HG02870 (cell line): Measurements from ENCODE around the gene PKP3.
"Not testable (repeated sequence)": the region's sequence is repeated elsewhere in the genome, so short reads cannot be mapped to it uniquely, and the experiment has no call there.

Experiments used
- ATAC-seq: cut with Tn5 transposase; IDR thresholded peaks from one replicate; pipeline ENCODE4 v1.9.1; 2021; ENCODE audit warnings: mild to moderate bottlenecking, moderate library complexity; ENCODE audit not compliant: unreplicated experiment

PKP3 gene, protein sequence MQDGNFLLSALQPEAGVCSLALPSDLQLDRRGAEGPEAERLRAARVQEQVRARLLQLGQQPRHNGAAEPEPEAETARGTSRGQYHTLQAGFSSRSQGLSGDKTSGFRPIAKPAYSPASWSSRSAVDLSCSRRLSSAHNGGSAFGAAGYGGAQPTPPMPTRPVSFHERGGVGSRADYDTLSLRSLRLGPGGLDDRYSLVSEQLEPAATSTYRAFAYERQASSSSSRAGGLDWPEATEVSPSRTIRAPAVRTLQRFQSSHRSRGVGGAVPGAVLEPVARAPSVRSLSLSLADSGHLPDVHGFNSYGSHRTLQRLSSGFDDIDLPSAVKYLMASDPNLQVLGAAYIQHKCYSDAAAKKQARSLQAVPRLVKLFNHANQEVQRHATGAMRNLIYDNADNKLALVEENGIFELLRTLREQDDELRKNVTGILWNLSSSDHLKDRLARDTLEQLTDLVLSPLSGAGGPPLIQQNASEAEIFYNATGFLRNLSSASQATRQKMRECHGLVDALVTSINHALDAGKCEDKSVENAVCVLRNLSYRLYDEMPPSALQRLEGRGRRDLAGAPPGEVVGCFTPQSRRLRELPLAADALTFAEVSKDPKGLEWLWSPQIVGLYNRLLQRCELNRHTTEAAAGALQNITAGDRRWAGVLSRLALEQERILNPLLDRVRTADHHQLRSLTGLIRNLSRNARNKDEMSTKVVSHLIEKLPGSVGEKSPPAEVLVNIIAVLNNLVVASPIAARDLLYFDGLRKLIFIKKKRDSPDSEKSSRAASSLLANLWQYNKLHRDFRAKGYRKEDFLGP

DNA sequence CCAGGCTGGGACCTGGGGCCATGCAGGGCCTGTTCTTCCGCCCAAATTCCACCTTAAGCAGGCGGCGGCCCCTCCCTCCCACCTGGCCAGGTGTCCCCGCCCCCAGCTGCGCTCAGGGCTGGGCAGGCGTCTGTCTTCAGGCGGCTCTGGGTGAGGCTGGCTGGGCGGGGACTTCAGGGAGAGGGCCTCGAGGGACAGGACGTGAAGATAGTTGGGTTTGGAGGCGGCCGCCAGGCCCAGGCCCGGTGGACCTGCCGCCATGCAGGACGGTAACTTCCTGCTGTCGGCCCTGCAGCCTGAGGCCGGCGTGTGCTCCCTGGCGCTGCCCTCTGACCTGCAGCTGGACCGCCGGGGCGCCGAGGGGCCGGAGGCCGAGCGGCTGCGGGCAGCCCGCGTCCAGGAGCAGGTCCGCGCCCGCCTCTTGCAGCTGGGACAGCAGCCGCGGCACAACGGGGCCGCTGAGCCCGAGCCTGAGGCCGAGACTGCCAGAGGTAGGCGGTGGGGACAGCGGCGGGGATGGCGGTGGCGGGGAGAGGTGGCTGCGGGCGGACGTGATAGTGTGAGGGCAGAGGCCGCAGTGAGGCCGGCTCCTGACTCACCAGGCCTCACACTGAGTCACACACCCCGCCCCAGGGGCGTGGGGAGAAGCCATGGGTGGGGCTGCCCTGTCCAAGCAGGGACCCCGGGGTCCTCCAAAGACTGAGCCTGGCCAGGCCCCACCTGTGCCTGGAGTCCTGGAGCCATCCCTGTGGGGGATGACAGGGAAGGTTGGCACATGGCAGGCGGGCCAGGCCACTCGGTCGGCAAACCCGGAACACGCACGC, at the start of gene PKP3:
PKP3 (plus strand) TSS at position 176 of the 824 bp plus-strand sequence; CDS start at position 260, 84 bp downstream.
- no peak for ATAC-seq

DNA sequence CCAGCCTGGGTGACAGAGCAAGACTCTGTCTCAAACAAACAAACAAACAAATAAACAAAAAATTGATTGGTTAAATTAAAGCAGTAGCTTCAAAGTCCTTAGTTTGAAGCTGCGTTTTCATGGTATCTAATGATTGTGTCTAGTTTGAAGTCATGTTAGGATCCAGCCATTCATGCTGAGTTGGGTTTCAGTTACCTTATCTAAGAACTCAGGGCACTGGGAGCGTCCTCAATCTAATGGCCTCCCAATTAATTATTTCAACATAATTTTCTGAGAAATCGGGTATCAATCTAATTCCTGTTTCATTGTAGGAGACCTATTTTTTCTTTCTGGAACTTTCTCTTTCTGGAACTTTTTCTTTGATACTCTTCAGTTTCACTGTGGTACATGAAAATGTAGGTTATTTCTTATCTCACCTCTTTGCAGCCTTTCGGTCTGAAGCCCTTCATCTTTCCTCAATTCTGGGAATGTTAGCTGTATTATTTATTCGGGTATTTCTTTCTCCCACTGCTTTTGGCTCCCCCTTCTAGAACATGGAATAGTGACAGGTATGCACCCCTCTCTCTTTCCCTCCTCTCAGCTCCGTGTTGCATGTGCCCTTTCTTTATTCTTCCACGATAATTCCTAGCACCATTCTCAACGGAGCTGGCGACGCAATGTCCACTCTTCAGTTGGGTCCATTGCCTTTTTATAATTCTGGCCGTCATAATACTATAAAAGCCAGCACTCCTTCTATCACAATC, 49.0 kb upstream of the PKP3 start:
- no peak for ATAC-seq

DNA sequence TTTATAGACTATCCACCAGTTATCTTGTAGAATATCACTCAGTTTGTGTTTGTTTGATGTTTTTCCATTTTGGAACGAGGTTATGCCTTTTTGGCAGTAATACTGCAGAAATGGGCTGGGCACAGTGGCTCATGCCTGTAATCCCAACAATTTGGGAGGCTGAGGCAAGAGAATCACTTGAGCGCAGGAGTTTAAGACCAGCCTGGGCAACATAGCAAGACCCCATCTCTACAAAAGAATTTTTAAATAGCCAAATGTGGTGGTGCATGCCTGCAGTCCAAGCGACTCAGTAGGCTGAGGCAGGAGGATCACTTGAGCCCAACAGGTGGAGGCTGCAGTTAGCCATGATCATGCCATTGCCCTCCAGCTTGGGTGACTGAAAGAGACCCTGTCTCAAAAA, 47.5 kb upstream of the PKP3 start:
- no peak for ATAC-seq

DNA sequence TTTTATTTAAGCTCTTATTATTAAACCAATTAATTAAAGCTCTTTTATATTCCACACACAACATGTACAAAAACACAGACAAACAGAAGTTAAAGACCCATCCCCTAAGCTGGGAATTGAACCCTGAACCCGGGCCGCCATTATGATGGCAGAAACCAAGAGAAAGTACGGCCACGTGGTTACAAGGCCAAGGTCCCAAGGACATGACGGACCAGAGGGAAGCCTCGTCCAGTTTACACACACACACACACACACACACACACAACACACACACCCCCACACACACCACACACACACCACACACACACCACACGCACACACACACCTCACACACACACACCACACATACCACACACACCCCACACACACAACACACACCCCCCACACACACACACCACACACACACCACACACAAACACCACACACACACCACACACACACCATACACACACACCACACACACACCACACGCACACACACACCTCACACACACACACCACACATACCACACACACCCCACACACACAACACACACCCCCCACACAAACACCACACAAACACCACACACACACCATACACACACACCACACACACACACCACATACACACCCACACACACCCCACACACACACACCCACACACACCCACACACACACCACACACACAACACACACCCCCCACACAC, 44.6 kb upstream of the PKP3 start:
- ATAC-seq = not testable (repeated sequence)

DNA sequence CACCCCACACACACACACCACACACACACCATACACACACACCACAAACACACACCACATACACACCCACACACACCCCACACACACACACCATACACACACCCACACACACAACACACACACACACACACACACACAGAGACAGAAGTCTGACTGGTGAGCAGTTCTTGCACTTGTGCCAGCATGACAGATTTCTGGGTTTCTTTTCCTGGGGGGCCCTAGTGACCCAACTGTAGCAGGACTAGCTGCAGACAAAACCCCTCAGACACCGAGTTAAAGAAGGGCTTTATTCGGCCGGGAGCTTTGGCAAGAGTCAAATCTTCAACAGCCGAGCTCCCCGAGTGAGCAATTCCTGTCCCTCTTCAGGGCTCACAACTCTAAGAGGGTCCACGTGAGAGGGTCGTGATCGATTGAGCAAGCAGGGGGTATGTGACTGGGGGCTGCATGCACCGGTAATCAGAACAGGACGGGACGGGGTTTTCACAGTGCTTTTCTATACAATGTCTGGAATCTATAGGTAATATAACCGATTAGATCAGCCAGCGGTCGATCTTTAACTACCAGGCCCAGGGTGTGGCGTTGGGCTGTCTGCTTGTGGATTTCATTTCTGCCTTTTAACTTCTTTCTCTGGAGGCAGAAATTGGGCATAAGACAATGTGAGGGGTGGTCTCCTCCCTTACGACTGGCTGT, 43.8 kb upstream of the PKP3 start:
- not testable (repeated sequence) for ATAC-seq

DNA sequence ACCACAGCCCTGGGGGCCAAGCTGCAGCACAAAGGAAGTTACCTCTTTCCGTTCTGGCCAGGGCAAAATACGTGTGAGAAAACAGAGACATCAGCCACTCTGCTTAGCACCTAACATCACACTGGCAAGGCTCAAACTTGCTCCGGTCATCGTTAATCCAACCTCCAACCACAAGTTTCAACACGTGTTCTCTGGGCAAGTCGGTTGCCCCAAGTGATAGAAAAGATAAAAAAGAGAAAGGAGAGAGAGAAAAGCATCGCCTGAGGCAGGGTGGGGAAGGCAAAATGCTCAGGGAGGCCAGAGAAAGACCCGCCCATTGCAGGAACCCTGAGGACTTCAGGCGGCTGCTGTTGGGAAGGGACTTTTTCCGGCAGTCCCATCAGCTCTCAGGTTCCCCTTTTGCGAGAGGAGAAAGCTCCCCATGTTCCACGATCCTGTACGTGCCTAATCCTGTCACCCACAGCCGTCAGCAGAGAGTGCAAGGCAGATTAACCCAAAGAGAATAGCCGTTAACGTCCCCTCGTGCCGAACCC, 43.2 kb upstream of the PKP3 start:
- ATAC-seq = no peak

DNA sequence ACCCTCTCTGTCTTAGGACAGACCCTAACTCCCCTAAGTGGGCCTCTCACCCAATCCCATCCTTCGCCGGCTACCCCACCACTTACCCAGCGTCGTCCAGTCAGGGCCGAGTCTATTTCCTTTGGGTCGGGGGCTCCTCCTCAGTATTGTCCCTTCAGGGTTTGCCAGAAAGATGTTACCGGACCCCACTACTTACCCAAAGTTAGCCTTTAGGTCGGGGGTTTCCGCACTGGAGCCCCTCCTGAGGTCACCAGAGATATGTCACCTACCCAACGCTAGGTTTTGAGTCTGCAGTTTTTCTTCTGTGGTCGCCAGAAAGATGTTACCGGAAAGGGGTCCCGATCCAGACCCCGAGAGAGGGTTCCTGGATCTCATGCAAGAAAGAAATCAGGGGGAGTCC, 42.6 kb upstream of the PKP3 start:
- ATAC-seq = no peak

DNA sequence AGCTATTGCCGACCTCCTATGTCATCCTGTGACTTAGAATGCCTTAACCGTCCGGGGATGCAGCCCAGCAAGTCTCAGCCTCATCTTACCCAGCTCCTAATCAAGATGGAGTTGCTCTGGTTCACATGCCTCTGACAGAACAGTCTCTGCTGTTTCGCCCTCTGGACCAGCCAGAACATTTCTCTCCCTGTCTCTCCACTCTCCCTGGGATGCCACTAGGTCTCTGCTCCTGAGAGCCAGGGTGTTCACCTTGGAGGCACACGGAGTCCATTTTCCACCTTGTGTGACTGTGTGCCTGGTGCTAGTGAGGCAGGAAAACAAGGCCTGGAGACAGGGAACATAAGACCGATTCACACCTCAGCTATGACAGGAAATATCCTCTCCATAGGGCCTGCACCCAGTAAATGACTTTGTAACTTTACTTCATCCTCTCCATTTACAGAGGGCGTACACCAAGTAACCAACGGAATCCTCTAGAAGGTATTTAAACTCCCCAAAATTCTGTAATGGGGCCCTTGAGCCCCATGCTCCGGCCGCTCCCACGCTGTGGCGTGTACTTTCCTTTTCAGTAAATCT, 41.5 kb upstream of the PKP3 start:
- ATAC-seq = no peak

DNA sequence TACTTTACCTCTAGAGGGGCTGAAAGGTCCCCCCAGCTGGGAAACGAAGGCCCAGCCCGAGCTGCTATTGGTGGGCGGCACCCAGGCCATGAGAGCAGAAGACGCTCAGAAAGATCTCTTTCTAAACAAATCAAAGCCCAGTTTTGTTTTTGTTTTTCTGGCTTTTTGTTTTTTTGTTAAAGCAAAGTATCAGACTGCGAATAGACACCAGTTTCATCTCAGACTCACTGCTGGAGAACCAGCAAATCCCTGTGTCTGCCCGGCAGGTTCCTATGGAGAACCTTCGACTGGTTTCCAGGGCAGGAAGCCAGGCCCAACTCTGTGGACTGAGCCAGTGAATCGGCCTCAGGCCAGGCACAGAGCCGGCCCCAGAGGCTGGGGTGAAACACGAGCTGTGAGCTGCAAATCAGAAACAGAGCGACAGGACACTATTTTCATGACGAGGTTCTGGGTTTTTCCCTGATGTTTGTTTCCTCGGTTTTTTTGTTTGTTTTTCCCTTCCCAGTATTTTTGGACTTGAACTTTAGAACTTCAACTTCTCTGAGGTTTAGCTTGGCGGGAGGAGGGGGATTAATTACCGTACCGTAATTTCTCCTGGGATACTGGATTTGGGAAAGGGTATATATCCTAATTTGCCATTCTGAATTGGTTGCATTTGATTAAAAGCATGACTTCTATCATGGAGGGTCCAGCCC, 40.7 kb upstream of the PKP3 start:
- no peak for ATAC-seq

DNA sequence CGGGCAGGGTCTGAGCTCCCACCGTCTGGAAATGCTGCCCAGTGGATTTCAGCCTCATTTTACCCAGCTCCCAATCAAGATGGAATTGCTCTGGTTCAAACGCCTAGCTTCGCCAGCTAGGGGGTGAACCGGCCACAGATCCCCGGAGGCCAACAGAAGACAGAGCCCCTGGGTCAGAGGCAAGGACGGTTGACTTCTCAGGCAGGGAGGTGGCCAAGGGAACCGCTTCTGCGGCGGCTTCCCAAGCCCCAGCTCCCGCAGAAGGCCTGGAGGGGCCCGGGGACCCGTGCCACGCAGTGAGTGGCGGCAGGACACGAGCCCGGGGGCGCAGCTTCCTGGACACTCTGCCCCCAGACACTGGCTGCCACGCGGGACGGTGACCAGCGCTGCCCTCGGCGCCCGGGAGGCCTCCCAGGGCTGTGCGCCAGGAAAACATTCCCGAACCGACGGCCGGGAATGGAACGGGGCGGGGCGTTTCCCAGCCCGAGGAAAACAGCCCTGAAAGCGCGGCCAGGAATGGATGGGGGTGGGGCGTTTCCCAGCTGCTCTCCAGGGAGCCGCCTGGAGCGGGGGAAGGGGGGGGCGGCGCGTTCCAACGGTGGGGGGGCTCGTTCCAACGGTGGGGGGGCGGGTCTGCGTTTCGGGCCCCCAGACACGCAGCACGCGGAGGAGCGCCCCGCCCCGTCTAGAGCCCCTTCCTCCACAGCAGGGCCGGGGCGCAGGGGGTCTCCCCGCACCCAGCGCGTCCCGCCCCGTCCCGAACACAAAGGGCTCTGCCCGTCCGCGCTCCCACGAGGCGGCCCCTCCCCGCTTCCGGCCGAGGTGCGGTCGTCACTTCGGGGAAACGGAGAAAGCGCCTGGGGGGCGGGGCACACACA, 38.2 kb upstream of the PKP3 start:
- ATAC-seq = no peak

DNA sequence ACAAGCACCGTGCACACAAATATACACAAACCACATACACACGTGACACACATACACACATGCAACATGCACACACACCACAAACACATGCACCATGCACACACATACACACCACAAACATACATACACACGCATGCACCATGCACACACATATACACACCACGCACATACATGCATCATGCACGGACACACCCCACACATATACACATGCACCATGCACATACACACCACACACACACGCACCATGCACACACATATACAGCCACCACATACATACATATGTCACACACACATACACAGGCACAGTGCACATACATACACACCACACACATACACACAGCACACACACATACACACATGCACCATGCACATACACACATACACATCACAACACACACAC, 37.4 kb upstream of the PKP3 start:
- ATAC-seq = no peak

DNA sequence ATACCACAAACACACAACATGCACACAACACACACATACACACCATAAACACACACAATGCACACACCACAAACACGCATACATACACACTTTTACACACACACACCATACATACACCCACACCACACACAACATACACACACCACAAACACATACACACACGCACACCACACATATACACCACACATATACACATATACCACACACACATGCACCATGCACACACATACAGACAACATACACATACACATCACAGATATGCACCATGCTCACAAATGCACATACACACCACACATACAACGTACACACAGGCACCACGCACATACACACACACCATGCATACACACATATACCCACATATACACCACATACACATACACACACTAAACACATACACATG, 36.4 kb upstream of the PKP3 start:
- no peak for ATAC-seq

DNA sequence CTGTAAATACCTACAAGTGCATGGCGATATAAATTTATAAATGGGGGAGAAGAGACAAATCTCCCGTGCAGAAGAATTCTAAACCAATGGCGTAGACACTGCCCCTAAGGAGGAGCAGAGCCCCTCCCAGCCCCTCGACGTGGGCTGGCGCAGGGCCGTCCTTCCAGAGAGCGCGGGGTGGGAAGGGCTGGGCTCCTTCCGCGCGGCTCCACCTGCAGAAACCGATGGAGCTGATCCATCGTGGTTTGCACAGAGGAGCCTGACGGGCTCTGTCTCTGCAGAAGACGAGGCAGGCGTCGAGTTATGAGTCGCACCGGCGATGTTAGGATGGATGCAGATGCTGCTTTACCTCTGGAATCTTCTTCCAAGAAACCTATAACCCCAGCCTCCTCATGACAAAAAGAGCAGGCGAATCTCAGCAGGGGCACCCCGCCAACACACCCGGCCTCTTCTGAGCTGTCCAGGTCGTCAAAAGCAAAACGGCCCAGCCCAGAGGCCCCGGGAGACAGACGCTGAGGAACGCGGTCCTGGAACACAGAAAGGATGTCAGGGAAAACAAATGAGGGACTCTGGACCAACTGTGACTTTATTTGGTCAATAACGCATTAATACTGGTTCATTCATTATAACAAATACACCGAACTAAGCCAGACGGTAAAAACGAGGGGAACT, 35.7 kb upstream of the PKP3 start:
- no peak for ATAC-seq

DNA sequence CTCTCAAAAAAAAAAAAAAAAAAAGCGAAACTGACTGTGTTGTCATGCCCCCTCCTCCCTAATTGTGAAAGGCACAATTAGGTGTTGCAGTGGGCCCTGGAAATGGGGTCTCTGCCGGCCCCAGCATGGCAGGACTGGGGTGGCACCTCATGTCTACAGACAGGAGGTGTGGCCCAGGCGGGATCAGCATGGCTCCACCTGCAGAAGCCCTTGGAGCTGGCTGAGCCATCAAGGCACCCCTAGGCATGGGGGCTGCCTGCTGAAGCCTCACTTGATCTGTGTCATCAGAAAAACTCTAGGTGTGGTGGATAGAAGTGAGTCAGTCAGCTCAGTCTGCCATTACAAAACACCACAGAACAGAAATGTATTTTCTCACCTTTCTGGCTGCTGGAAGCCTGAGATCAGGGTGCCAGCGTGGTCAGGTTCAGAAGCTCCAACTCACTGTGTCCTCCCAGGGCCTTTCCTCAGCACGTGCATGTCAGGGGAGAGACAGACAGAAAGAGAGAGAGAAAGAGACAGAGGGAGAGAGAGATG, 34.8 kb upstream of the PKP3 start:
- ATAC-seq = no peak

DNA sequence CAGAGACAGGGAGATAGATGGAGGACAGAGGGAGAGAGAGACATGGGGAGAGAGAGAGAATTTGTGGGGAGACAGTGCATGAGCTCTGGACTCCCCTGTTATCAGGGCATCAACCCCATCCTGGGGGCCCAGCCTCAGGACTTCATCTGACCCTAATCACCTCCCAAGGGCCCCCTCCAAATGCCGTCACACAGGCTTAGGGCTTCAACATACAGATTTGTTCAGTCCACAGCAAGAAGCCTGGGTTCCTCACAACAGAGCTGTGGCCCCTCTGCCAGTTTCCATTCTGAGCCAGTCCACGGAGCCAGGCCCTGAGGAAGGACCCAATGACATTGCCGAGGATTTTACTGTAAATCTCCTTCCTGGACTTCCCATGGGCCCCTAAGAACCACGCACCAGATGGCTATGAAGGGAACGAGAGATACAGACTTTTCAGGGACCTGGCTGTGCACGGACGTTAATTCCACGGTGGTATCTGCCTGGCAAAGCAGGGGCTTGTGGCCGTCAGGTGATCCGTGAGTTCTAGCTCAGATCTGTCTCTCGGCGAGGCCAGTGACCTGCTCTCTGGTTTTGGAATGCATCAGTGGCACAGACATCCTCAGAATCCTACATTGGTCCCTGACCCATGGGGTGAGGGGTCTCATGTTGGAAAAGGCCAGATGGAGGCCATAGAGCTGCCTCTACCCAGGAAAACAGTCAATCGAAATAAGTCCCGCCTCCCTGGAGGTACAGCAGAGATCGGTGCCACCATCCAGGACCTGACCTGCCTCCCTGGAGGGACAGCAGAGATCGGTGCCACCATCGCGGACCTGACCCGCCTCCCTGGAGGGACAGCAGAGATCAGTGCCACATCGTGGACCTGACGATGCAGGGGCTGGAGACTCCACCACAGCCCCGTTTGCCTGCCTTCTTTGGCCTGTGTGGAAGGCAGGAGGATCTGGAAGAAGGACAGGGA, 33.4 kb upstream of the PKP3 start:
- ATAC-seq = no peak
